ENCODE results near the gene ZNF121.
"Not testable (repeated sequence)": the region's sequence is repeated elsewhere in the genome, so short reads cannot be mapped to it uniquely, and the experiment has no call there.

The ZNF121 gene

DNA sequence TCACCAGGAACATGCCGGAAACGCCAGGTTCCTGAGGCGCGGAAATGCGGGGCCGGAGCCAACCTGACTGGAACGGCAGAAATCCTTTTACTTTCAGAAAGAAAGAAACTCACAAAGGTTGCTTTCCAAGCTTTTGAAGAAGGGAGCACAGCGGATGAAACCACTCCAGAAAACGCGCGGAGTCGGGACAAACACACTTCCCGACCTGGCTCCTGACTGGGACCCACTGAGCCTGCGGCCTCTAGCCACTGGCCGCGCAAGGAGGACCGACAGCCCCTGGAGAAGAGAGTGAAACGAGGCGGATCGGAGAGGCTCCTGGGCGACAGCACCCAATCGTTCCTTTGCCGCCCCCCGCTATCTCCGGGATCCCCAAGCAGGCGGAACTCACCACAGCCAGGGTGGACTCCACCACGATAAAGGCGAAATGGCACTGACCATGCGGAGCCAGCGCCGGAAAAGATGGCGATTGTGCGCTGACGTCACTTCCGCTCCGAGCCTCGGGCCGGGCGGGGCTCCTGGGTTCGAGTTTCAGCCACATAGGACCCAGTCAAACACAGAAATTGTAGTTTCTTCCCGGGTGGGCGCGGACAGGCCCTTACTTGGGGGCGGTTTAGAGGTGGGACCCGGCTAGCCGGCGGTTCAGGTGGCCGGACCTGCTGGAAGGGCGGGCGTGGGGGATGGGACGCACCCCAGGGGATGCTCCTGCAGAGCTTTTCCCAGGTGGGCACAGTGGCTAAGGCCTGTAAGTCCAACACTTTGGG is at the start of gene ZNF121:
ZNF121 (minus strand) TSS at position 432 of the 761 bp plus-strand sequence. CDS start 16,407 bp downstream, outside the sequence.
- DNase-seq: no peak

GRCh38 chr19:9627856-9628255 is 43.6 kb upstream of the ZNF121 start:
- DNase-seq: no peak

DNA sequence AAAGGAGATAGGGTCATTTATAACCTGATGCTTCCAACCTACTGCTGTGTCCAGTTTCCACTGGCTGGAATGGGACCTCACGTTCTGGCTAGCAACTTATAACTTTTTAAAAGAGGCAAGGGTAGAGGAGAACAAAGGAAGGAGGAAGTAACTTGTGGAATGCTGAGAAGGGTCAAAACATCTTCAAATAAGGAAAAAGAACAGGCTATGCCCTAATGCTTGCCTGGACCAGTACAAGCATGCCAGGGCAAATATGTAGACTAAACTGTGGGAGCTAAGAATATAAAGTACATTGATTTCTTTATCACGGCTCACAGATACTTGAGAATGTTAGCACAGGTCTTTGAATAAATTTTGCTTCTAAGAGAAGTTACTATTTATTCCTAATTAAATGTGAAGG is 38.2 kb upstream of the ZNF121 start:
- no peak for DNase-seq

GRCh38 chr19:9621156-9622037 is 37.1 kb upstream of the ZNF121 start, which contains the start of gene ZNF561:
Gene ZNF561, minus strand, starts transcription at chr19:9621232. Its CDS starts 1,776 bp downstream, at chr19:9619456.
- peak; percentile 38 for DNase-seq

GRCh38 chr19:9620842-9621155 is 36.5 kb upstream of the ZNF121 start:
- no peak for DNase-seq

DNA sequence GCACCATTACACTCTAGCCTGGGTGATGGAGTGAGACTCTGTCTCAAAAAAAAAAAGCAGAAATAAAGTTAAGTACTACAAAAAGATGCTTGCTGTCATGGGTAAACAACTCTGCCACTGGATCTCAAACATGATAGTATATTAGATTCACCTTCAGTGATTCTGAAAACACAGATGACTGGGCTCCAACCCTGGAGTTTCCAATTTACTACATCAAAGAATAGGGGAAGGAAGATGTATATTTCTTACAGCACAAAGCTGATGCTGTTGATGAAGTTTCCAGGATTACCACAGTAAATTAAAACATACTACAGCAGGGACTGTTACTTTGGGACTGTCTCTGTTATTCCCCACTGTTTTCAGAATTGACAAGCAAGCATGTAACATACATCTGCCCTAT is 31.5 kb upstream of the ZNF121 start:
- no peak for DNase-seq

DNA sequence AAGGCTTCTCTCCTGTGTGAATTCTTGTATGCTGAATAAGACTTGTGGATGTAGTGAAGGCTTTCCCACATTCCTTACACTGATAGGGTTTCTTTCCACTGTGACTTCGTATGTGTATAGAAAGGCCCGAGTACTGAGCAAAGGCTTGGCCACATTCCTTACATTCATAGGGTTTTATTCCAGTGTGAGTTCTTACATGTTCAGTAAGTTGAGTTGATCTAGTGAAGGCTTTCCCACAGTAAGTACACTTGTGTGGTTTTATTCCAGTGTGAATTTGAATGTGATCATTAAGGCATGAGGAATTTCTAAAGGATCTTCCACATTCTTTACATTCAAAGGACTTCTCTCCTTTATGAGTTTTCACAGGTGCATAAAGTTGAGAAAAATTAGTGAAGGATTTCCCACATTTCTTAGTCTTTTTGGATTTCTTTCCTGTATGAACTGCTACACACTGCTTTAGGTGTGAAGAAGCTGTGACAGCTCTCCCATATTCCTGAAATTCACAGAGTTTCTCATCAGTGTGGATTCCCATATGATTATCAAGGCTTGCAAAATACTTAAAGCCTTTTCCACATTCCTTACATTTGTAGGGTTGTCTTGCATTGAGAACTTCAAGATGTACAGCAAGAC is 26.3 kb upstream of the ZNF121 start:
- DNase-seq: no peak

DNA sequence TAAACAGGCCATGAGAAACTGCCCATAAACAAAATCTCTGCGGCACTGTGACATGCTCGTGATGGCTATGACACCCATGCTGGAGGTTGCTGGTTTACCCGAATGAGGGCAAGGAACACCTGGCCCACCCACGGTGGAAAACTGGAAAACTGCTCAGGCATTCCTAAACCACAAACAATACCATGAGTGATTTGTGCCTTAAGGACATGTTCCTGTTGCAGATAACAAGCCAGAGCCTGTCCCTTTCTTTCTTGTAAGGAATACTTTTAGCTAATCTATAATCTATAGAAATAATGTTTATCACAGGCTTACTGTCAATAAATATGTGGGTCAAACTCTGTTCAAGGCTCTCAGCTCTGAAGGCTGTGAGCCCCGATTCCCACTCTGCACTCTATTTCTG is 24.6 kb upstream of the ZNF121 start:
- DNase-seq: no peak

DNA sequence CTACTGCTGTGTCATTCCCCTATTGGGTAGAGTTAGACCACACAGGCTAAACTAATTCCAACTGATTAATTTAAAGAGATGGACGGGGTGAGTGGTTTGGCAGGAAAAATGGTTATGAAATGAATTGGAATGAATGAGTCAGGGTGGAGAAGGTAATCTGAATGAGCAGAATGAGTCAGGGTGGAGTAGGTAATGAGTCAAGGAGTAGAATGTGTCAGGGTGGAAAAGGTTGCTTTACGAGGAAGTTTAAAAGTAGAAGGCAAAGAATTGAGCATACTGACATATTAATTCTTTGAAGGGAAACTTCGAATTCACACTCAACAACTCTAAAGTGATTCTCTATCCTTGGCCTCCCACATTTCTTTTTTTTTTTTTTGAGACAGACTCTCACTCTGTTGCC is 12.7 kb upstream of the ZNF121 start:
- DNase-seq: no peak

DNA sequence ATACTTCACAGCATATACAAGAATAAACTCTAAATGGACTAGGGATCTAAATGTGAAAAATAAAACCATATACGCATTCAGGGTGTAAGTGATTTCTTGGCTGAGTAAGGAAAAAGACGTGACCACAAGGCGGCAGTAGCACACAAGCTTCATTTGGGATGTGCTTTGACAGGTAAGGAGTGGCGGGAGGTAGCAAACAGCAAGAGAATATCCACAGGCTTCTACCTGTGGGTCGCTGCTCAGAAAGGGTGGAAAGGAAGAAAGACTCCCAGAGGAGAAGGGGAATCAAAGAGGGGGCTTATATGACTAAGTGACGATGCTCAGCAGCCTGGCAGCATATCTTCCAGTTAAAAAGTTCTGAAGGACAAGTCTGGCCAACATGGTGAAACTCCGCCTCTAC is 2.5 kb upstream of the ZNF121 start:
- no peak for DNase-seq

DNA sequence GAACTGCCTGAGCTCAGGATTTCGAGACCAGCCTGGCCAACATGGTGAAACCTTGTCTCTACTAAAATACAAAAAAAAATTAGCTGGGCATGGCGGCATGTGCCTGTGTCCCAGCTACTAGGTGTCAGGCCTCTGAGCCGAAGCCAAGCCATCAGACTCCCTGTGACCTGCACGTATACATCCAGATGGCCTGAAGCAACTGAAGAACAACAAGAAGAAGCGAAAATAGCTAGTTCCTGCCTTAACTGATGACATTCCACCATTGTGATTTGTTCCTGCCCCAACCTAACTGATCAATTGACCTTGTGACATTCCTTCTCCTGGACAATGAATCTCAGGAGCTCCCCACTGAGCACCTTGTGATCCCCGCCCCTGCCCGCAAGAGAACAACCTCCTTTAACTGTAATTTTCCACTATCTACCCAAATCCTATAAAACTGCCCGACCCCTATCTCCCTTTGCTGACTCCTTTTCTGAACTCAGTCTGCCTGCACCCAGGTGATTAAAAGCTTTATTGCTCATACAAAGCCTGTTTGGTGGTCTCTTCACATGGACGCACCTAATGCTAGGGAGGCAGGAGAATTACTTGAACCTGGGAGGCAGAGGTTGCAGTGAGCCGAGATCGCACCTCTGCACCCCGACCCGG is 2.1 kb downstream of the ZNF121 start:
- DNase-seq: not testable (repeated sequence)

- no peak for DNase-seq
These were observed 3.6 kb downstream of the ZNF121 start for GRCh38 chr19:9580728-9581127.

GRCh38 chr19:9570255-9570654 is 14.0 kb downstream of the ZNF121 start:
- no peak for DNase-seq

- no peak for DNase-seq
These were observed 17.6 kb downstream of the ZNF121 start for GRCh38 chr19:9566729-9567128.

GRCh38 chr19:9565900-9566705 is 18.2 kb downstream of the ZNF121 start:
- no peak for DNase-seq

- DNase-seq: no peak
These were observed 31.6 kb downstream of the ZNF121 start for GRCh38 chr19:9552536-9553274.

DNA sequence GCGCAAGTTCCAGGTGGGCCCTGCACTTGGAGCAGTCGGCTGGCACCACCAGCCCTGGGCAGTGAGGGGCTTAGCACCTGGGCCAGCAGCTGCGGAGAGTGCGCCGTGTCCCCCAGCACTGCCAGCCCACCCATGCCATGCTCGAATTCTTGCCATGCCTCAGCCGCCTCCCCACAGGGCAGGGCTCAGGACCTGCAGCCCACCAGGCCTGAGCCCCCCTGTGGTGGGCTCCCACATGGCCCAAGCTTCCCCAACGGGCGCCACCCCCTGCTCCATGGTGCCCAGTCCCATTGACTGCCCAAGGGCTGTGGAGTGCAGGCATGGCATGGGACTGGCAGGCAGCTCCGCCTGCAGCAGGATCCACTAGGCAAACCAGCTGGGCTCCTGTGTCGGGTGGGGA is 36.4 kb downstream of the ZNF121 start:
- no peak for DNase-seq

- DNase-seq: not testable (repeated sequence)
These were observed 43.0 kb downstream of the ZNF121 start for GRCh38 chr19:9541281-9541680.

DNA sequence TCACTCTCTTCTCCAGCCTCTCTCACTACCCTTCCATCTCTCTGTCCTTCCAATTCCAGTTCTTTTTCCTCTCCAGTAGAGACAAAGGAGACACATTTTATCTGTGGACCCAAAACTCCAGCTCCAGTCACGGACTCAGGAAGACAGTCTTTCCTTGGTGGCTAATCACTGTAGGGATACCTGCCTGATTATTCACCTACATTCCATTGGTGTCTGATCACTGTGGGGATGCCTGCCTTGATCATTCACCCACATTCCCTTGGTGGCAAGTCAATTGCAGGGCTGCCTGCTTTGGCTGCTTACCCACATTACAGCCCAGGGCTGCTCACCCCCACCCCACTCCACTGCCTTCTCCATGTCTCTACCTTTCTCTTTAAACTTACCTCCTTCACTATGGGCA is 44.4 kb downstream of the ZNF121 start:
- DNase-seq: not testable (repeated sequence)

GRCh38 chr19:9539201-9539600 is 45.1 kb downstream of the ZNF121 start:
- DNase-seq: not testable (repeated sequence)
